GM04504 (cell line): ENCODE results near the gene IFI44L.
A peak's percentile ranks its signal among the peaks of the same experiment; 100 is the strongest.

Experiments used
- DNase-seq: peaks from one replicate; pipeline ENCODE4 v3.0.0-alpha.2; 2012; ENCODE audit warnings: low read depth

IFI44L gene

GRCh38 chr1:78688697-78689096 is 68.4 kb downstream of the IFI44L start:
- DNase-seq = peak; percentile 33

GRCh38 chr1:78690516-78690915 is 70.3 kb downstream of the IFI44L start:
- DNase-seq = no peak

- no peak for DNase-seq
Observed at GRCh38 chr1:78691995-78692747, 71.9 kb downstream of the IFI44L start.
